ENCODE data around the gene ARHGEF17. TPM values are rescaled to one million over a fixed set of nuclear protein-coding genes. Genes with fewer than 3 reads are reported as not detected.

Gene ARHGEF17
- total RNA-seq, 1 experiment from 2014 or later, result 22.3 TPM

DNA sequence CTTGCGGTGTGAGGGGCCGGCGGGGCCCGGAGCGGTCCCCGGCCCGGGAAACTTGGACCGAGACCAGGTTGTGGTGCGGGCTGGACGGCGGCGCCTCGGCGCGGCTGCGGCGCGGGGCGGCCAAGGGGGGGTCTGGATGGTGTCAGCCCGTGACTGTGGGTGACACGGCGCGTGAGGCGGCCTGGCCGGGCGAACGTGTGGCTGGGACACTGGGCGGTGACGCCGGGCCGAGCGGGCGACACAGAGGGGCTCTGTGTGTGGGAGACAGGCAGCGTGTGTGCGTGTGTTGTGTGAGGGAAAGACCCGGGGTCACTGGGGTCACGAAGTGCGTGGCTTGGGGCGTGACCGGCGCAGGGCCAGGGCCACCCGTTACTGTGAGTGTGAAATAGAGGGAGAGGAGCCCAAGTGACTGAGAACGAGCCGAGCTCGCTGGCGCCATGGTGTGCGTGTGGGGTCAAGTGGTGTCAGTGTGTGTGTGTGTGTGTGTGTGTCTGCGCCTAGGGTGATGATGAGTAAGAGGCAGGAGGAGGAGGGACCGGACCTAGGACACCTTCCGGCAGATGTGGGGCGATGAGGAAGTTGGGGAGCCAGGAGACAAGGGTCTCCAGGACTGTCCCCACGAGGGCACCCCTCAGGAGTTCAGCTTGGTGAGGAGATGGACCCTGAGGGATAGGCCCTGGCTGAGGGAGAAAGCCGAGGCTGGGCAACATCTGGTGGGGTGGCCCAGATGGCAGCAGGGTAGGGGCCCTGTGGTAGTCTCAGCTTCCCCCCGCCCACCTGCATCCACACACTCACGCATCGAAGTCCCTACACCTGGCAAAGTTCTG lies 68.9 kb downstream of the ARHGEF17 start:
- Mint-ChIP-seq H3K4me3 (ENCODE audit: low read depth, unreplicated experiment) (peak overlapping the region; percentile 97), H3K36me3 (ENCODE audit: insufficient read depth, unreplicated experiment) (peaks cover 32% of the 10 kb centered on the region), H3K9me3 (ENCODE audit: low read depth, unreplicated experiment) (no peaks in the 10 kb centered on the region), H3K27ac (ENCODE audit: unreplicated experiment) (peak overlapping the region; percentile 65), H3K4me1 (ENCODE audit: low read depth, unreplicated experiment) (peaks cover 9% of the 10 kb centered on the region), H3K27me3 (ENCODE audit: unreplicated experiment) (no peaks in the 10 kb centered on the region)
- intact Hi-C loops (cut with micrococcal nuclease; ENCODE audit: unreplicated experiment), result no loop called here
- peak; percentile 54 for DNase-seq
- TF ChIP-seq, protein P1, sequence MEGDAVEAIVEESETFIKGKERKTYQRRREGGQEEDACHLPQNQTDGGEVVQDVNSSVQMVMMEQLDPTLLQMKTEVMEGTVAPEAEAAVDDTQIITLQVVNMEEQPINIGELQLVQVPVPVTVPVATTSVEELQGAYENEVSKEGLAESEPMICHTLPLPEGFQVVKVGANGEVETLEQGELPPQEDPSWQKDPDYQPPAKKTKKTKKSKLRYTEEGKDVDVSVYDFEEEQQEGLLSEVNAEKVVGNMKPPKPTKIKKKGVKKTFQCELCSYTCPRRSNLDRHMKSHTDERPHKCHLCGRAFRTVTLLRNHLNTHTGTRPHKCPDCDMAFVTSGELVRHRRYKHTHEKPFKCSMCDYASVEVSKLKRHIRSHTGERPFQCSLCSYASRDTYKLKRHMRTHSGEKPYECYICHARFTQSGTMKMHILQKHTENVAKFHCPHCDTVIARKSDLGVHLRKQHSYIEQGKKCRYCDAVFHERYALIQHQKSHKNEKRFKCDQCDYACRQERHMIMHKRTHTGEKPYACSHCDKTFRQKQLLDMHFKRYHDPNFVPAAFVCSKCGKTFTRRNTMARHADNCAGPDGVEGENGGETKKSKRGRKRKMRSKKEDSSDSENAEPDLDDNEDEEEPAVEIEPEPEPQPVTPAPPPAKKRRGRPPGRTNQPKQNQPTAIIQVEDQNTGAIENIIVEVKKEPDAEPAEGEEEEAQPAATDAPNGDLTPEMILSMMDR (IDR thresholded peaks at IDR 0.05; ENCODE audit: unreplicated experiment), result no peak
- BruUV-seq (replicated peaks), result no TSS peak
- CTCF ChIA-PET, result interaction anchor here (0.6 to 0.8 kb wide), 2 partner anchors 906 to 1152 kb away, joined by 3 to 4 read pairs; partner anchors contain the start of gene INPPL1

DNA sequence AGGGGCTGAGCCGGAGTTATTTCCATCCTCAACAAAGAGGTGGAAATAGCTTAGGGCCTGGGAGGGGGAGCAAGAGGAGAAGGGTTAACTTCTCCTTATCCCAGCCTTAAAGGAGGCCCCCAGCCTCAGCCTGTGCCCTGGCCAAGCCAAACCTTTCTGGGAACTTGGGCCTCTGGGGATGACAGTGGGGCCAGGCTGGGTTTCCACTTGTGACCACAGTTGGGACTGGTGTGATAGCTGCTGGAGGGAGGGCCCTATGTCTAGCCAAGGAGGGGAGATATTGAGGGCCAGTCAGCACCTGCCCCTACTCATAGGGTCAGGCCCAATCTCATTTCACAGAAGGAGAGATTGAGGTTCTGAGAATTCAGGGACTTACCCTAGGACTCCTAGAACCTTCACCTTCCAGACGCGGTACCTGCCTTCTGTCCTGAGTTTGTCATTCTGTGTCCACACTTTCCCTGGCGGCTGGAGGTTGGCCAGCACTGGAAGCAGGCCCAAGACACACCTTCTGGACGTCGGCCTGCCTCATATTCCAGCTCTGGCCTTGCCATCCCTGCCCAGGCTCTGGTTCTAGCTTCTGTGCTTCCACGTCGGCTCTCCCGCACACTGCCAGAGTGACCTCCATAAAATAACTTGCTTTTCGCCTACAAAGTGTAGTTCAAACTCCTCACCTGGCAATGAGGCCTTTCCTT lies 71.3 kb downstream of the ARHGEF17 start:
- Mint-ChIP-seq H3K4me1 (ENCODE audit: low read depth, unreplicated experiment) (peaks cover 23% of the 10 kb centered on the region), H3K27me3 (ENCODE audit: unreplicated experiment) (no peaks in the 10 kb centered on the region), H3K9me3 (ENCODE audit: low read depth, unreplicated experiment) (no peaks in the 10 kb centered on the region), H3K4me3 (ENCODE audit: low read depth, unreplicated experiment) (no peak overlapping the region), H3K36me3 (ENCODE audit: insufficient read depth, unreplicated experiment) (peaks cover 32% of the 10 kb centered on the region), H3K27ac (ENCODE audit: unreplicated experiment) (no peak overlapping the region)
- TF ChIP-seq, protein P1 (IDR thresholded peaks at IDR 0.05; ENCODE audit: unreplicated experiment), result no peak
- intact Hi-C loops (cut with micrococcal nuclease; ENCODE audit: unreplicated experiment), result no loop called here
- no TSS peak for BruUV-seq (replicated peaks)
- no peak for DNase-seq
- CTCF ChIA-PET, result no interaction called here

DNA sequence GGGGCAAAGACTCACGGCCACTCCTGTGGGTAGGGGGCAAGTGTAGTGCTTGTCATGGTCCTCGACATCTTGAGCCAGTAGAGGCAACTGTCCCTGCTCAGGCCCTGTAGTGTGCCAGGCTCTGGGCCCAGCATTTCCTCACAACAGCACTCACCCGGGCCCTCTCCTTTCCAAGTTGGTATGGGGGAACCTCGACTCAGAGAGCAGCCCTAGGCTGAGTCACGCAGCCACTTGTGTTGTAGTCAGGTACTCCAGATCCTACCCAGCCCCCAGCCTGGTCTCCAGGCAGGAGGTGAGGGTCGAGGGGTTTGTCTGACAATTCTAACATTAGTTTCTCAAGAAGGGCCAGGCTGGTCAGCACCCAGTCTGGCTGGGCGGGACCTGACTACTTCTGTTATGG lies 72.3 kb downstream of the ARHGEF17 start:
- Mint-ChIP-seq H3K36me3 (ENCODE audit: insufficient read depth, unreplicated experiment) (peaks cover 32% of the 10 kb centered on the region), H3K27ac (ENCODE audit: unreplicated experiment) (no peak overlapping the region), H3K27me3 (ENCODE audit: unreplicated experiment) (no peaks in the 10 kb centered on the region), H3K9me3 (ENCODE audit: low read depth, unreplicated experiment) (no peaks in the 10 kb centered on the region), H3K4me1 (ENCODE audit: low read depth, unreplicated experiment) (peaks cover 30% of the 10 kb centered on the region), H3K4me3 (ENCODE audit: low read depth, unreplicated experiment) (no peak overlapping the region)
- CTCF ChIA-PET, result no interaction called here
- TF ChIP-seq, protein P1 (IDR thresholded peaks at IDR 0.05; ENCODE audit: unreplicated experiment), result no peak
- intact Hi-C loops (cut with micrococcal nuclease; ENCODE audit: unreplicated experiment), result no loop called here
- no TSS peak for BruUV-seq (replicated peaks)
- no peak for DNase-seq

DNA sequence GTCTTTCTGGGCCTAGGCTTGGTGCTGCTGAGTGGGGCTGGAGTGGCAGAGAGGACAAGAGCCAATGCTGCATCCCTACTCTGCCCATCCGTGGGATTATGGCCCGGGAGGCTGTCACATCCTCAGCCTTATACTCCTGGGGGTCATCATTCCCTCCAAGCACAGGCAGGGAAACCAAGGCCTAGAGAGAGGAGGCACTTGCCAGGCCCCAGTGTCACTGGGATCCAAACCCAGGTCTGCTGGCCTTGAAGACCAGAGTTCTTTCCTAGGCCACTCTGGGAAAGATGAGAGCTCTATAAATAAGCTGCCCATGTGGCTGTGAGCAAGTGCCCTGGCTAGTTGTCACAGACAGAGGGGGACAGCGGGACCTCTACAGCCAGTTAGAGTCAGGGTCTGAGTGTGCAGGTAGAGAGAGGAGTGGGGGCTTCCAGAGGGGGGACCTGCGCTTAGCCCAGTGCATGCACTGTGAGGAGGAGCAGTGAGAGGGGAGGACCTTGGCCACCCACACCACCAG lies 72.9 kb downstream of the ARHGEF17 start:
- Mint-ChIP-seq H3K27me3 (ENCODE audit: unreplicated experiment) (no peaks in the 10 kb centered on the region), H3K36me3 (ENCODE audit: insufficient read depth, unreplicated experiment) (peaks cover 27% of the 10 kb centered on the region), H3K27ac (ENCODE audit: unreplicated experiment) (no peak overlapping the region), H3K4me1 (ENCODE audit: low read depth, unreplicated experiment) (peaks cover 30% of the 10 kb centered on the region), H3K9me3 (ENCODE audit: low read depth, unreplicated experiment) (no peaks in the 10 kb centered on the region), H3K4me3 (ENCODE audit: low read depth, unreplicated experiment) (no peak overlapping the region)
- no TSS peak for BruUV-seq (replicated peaks)
- CTCF ChIA-PET, result no interaction called here
- DNase-seq, result no peak
- TF ChIP-seq, protein P1 (IDR thresholded peaks at IDR 0.05; ENCODE audit: unreplicated experiment), result no peak
- intact Hi-C loops (cut with micrococcal nuclease; ENCODE audit: unreplicated experiment), result no loop called here

Measured in Calu3 (cell line).